Inflammatory macrophage treated with lipopolysaccharide for 1 hour (primary cell): ENCODE data around the gene SNCAIP.
A peak's percentile ranks its signal among the peaks of the same experiment; 100 is the strongest.

ENCODE experiments used
- DNase-seq, 2 donors: peaks; one replicate each; pipeline ENCODE4 v3.0.0-alpha.2; 2020 to 2022

SNCAIP gene

GRCh38 chr5:122430319-122430586 is 118.2 kb downstream of the SNCAIP start:
- DNase-seq, result no peak

GRCh38 chr5:122431298-122431697 is 119.3 kb downstream of the SNCAIP start:
- DNase-seq, result no peak

- DNase-seq, result no peak
Measured at GRCh38 chr5:122434205-122434970, 122.4 kb downstream of the SNCAIP start.

GRCh38 chr5:122435234-122435633 is 123.2 kb downstream of the SNCAIP start:
- no peak for DNase-seq

DNA sequence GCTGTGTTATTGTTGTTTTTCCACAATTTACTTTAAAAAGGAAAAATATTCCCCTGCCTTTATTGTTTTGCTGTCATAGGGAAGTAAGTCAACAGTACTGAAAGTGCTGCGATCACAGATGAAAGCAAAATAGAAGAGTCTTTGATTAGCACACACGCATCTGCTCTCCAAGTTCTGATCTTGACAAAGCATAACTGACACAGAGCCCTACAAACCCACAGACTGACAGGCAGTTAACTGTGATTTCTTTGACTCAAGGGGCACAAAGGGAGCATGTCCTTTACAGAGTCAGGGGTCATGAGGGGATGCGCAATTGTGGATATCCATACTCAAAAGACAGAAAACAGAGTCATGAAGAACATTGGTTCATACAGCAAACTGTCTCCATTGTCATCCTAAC is 123.7 kb downstream of the SNCAIP start:
- DNase-seq, result no peak

GRCh38 chr5:122436615-122437014 is 124.6 kb downstream of the SNCAIP start:
- no peak for DNase-seq

DNA sequence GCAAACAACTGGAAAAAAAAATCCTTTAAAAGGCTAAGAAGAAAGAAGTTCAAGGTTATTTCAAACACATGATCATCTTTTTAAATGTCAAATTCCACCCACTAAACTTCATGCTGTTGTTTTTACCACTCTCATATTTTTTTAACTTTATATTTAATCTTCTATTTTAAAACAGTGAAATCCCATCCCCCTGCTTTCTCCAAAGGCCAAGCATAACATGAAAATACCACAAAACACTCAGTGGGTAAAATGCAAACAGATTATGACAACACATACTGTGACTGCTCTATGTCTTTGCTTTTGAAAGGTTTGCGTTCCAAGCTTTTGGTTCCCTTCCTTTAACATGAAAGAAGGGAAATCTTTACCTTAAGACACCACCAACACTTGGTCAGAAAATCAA is 127.6 kb downstream of the SNCAIP start:
- DNase-seq, result no peak

DNA sequence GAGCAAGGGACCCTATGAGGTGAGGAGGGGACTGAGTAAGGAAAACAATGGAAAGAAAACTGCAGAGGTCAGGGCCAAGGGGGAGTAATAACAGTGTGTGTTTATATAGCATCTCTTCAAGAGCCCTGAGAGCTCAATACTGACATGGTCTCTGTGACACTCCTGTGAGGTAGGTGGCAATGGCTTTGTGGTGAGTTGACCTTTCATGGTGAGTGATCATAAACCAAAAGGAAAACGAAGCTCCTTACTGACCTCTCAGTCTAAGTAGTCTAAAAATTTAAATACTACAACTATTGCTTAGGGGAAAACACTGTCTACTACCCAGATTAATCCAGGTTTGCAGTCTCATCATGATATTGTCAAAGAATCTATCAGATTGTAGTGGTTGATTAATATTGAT is 130.9 kb downstream of the SNCAIP start:
- no peak for DNase-seq

GRCh38 chr5:122444411-122444810 is 132.4 kb downstream of the SNCAIP start:
- no peak for DNase-seq

DNA sequence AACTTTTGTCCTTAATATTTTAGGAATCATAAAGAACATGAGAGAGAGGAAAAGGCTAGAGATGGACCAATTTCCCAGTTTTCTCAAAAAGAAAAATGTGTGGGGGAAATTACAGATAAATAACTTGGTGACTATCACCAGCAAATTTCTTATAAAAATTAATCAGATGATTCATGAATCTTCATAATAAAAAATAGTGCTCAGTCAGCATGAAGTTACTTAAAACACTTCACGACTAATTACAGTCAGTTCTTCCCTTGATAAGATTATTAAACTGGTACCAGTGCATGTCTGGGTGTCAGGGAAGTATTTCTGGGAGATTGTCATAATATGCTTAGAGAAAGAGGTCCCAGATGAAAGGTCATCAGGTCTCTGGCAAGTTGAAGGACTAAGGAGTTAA is 133.0 kb downstream of the SNCAIP start:
- no peak for DNase-seq

DNA sequence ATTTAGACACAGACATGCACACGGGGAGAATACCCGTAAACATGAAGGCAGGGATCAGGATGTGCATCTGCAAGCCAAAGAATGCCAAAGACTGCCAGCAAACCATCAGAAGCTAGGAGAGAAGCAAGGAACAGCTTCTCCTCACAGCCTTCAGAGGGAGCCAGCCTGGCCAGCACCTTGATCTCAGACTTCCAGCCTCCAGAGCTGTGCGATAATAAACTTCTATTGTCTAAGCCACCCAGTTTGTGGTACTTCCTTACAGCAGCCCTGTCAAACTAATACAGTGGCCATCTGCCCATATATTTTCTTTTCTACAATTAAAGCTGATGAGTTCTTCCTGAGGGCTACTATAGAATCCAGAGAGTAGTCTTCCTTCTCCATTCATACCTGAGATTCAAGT is 135.0 kb downstream of the SNCAIP start:
- DNase-seq, result no peak

- no peak for DNase-seq
Measured at GRCh38 chr5:122447879-122448278, 135.8 kb downstream of the SNCAIP start.

DNA sequence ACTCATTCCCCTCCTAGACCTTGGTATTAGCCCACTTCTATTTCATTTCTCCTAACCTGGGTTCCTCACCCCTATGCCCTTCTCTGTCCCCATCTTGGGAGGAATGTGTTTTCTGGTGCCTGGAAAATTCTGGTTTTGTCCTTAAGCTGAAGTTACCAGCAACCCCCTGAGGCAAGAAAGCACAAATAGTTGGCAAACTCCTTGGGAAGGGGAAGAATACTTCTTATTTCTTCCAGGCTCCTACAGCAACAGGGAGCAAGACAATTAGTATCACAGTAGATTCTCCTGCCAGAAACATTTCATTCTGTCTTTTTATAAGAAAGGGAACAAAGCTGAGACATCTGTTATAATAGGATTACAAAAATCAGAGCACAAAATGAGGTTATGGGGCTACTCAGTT is 142.5 kb downstream of the SNCAIP start:
- DNase-seq, result no peak

- no peak for DNase-seq
Measured at GRCh38 chr5:122455939-122456338, 143.9 kb downstream of the SNCAIP start.

DNA sequence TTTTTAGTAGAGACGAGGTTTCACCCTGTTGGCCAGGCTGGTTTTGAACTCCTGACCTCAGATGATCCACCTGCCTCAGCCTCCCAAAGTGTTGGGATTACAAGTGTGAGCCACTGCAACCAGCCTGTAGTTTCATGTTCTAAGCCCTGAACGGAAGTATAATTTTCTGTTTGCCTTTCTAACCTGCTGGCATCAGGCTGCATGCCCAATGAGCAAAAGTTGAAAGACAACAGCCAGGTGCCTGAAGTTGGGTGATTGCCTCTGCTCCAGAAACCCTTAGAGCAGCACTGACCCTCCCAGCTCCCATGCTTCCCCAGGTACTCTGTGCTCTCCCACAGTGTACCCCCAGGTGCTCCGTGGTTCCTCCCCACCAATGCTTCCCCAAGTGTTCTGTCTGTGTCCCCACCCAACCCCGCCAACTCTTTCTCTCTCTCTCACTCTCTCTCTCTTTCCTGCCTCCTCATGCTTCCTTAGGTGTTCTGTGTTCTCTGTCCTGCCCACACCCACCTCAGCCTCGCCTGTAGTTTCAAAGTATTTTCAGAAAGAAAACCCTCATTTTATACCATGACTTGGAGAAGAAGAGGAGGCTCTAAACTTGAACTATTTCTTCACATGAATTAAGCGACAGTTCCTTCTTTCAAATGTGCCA is 145.3 kb downstream of the SNCAIP start:
- DNase-seq, result no peak

- DNase-seq, result peak in 1 of 2 donors; percentile 28
Measured at GRCh38 chr5:122458278-122458872, 146.3 kb downstream of the SNCAIP start.

DNA sequence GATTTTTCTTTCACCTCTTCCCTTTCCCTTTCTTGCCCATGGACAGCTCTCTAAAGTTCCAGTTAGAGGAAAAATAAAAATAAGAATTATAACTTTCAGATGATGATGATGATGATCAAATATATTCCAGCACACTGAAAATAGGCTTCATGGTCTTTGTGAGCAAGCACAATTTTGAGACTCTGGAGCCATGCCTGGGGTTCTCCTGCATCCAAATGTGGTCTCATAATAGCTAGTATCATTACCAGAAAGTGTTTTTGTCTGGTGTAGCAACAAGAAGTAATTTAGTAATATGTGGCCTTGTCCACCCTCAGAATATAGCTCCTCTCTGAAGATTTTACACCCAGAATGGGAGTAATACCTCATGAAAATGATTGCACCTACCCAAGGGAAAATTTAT is 150.4 kb downstream of the SNCAIP start:
- DNase-seq, result no peak

DNA sequence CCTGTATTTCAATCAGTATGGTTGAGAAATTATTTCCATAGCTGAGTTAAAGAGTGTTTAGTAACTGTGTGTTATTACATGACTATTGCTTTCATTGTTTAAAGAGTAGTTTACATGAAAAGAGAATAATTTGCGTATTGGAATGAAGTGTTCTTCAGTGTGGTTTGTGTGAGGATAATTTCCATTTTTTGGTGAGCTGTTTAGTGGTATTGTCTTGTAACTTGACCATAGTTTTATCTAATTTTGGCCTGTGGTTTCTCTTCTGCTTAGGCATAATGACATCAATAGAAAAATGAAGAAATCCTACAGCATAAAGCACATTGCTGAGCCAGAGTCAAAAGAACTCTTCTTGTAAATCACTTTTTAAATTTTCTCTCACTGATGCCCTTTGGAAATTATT is 151.2 kb downstream of the SNCAIP start:
- no peak for DNase-seq

DNA sequence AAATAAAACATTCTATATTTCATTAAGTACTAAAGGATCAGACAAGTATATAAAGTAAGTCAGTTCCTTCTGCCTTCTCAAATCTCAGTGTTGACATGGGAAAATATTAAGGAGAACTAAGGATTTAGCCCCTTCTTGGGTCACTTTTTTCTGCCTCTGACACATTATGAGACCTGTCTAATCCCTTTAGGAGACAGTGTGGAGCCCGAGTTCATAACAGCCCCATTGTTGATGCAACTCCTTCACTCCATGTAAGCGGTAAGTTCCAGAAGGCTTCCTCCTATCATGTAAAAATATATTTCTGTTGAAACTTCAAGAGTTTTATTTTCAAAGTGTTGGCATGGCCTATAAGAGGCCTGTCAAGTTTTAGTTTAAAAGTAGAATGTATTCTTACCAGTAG is 152.2 kb downstream of the SNCAIP start:
- DNase-seq, result no peak

DNA sequence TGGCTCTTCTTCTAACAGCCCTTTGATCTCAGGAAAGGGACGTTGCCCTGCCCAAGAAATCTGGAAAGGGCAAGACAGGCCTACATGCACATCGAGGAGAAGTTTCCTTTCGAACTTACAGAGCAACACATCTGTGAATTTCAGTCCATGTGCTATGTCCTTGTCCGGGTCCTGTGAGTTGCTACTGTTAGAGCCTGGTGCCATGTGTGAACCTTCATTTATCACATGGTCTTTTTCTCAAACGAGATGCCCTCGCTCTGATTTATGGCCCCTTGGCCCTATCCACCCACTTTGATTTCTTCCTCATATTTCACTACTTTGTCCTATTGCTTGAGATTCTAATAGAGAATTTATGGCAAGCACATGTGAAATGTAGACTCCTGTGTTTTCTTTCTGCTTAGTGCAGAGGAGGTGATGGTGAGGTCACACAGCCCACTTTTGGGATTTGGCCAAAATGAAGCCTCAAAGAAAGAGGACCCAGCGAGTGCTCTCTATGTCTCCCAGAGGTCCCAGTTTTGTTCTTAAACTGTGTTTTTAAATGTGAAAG is 153.1 kb downstream of the SNCAIP start:
- no peak for DNase-seq

DNA sequence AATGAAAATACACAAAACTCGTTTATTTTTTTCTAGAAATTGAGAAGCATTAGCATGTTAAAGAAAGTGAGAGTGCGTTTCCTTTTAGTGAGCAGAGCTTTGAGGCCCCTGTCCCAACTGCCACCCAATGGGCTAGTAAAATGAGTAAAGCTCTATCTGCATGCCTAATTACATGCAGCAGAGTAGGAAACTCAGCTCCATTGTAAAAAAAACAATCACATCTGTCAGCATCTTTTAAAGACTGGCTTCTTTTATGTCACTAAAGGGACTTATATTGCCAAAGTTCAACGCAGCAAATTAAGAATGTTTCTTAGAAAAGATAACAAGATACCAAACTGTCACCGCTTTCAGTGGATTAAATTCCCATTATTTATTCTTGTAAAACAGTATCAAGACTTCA is 154.0 kb downstream of the SNCAIP start:
- DNase-seq, result no peak

DNA sequence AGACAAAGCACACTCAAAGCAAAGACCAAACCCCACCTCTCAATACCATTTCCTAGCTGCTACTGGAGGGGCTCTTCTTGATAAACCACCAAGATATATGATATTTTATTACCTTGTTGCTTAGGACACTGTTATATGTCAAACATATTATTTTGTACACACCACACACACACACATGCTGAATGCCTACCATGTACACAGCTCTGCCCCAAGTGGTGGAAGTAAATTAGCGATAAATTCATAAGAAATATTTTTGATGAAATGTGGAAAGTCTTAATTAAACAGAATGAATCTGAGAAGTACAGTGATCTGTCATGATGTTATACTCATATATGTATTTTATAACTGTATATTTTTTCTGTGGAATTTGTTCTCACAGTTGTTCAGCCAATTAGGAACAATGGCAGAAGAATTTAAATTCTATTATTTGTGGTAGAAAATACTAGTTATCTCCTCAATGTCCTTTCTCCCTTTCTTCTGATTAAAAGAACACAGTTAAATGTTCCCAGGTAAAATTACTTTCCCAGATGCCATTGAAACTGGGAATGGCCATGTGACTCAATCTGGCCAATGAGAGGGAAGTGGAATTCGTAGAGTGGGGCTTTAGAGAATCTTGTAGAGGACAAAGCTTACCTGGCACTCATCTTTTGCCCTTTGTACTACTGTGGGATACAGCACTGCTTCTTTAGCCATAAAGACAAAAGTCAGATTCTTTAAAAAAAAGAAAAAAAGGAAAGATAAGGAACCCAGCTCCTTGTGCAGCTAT is 156.5 kb downstream of the SNCAIP start:
- no peak for DNase-seq

DNA sequence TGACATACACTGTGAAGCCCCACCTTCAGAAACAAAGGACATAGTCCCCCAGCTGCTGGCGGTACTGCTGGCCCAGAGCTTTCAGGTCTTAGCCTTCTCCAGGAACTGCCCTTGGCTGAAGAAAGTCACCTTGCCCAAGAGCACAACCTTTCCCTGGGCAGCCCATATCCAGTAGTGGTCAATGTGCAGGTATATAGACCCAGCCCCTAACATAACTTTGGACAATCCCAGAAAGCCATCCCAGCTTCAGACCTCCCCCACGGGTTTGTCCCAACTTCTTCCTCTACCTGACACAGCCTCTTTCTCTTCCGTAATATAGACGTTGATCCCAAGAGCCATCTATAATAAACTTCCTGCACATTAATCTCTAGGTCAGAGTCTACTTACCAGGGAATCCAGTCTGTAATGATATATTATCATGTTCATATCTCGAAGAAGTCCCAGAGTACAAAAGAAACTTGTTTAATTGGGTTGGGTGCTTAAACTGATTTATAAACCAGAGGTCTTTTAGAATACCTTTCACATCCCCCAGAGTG is 157.4 kb downstream of the SNCAIP start:
- DNase-seq, result no peak
